ENCODE data around the gene PCDHGC4. TPM values are rescaled to one million over a fixed set of nuclear protein-coding genes. Genes with fewer than 3 reads are reported as not detected.

Gene PCDHGC4
- total and polyA plus RNA-seq, 9 donors = 0.22 to 4.5 (median 2.3) TPM

DNA sequence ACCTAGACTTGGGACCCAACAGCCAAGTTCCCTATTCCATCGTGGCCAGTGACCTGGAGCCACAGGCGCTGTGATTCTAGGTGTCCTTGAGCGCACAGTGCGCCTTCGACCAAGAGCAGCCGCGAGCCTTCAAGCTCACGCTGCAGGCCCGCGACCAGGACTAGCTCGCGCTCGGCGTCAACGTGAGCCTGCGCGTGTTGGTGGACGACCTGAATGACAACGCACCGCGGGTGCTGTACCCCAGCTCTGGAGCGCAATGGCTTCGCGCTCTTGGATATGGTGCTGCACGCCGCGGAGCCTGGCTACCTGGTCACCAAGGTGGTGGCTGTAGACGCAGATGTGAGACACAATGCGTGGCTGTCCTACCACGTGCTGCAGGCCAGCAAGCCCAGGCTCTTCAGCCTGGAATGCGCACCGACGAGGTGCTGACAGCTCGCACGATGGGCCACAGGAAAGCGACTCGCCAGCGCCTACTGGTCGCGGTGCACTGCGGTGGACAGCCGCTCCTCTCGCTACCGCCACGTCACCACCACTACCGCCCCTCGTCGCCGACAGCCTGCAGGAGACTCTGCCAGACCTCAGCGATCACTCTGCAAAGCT lies 43.2 kb upstream of the PCDHGC4 start:
- Histone ChIP-seq H3K27ac (no peak overlapping the region), H3K27me3 (no peaks in the 10 kb centered on the region), H3K36me3 (no peaks in the 10 kb centered on the region), H3K4me1 (ENCODE audit: insufficient read depth) (no peaks in the 10 kb centered on the region), H3K9me3 (peaks cover 0 to 19% of the 10 kb centered on the region in 2 donors), H3K4me3 (no peak overlapping the region)
- 45 to 58% (median 46%) methylated on average over 41 to 50 of the region's 50 CpGs for WGBS, 3 donors
- intact Hi-C loops (cut with DNase I) = no loop called here
- TF ChIP-seq EP300 (IDR thresholded peaks at IDR 0.05) (no peak), POLR2A (IDR thresholded peaks at IDR 0.05) (no peak)
- TF ChIP-seq, protein P1, sequence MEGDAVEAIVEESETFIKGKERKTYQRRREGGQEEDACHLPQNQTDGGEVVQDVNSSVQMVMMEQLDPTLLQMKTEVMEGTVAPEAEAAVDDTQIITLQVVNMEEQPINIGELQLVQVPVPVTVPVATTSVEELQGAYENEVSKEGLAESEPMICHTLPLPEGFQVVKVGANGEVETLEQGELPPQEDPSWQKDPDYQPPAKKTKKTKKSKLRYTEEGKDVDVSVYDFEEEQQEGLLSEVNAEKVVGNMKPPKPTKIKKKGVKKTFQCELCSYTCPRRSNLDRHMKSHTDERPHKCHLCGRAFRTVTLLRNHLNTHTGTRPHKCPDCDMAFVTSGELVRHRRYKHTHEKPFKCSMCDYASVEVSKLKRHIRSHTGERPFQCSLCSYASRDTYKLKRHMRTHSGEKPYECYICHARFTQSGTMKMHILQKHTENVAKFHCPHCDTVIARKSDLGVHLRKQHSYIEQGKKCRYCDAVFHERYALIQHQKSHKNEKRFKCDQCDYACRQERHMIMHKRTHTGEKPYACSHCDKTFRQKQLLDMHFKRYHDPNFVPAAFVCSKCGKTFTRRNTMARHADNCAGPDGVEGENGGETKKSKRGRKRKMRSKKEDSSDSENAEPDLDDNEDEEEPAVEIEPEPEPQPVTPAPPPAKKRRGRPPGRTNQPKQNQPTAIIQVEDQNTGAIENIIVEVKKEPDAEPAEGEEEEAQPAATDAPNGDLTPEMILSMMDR (IDR thresholded peaks at IDR 0.05) = no peak
- no peak for DNase-seq

GRCh38 chr5:141465351-141465750 lies 19.5 kb upstream of the PCDHGC4 start:
- intact Hi-C loops (cut with DNase I) = no loop called here
- Histone ChIP-seq H3K4me1 (ENCODE audit: insufficient read depth) (no peaks in the 10 kb centered on the region), H3K27ac (no peak overlapping the region), H3K9me3 (no peaks in the 10 kb centered on the region), H3K27me3 (no peaks in the 10 kb centered on the region), H3K4me3 (no peak overlapping the region), H3K36me3 (no peaks in the 10 kb centered on the region)
- TF ChIP-seq POLR2A (IDR thresholded peaks at IDR 0.05) = no peak
- no peak for TF ChIP-seq EP300 (IDR thresholded peaks at IDR 0.05)
- TF ChIP-seq, protein P1 (IDR thresholded peaks at IDR 0.05) = no peak
- WGBS, 3 donors = 95 to 99% (median 98%) methylated on average over 3 of the region's 3 CpGs
- DNase-seq = no peak

DNA sequence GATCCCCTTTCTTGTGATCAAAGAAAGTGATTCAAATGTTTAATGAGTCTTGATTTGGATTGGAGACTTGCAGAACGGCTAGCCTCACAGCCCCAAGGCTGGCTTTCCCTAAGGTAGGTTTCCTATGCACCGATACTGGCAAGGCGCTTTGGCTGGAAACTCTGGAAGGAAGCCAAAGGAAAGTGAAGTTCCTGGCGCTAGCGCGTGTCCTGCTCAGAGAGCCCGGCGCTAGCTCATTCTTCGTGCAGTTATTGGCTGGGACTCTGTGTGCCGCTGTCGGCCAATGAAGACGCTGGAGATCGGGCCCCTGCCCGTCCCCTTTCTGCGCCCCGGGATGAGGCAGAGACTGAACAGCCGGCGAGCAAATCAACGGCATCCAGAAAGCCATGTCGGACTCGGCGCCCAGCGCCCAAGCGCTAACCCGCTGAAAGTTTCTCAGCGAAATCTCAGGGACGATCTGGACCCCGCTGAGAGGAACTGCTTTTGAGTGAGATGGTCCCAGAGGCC lies 9.2 kb upstream of the PCDHGC4 start, which contains the start of gene PCDHGC3:
Gene PCDHGC3, plus strand, starts transcription at position 342 of the 507 bp plus-strand sequence. Its CDS starts 151 bp downstream, at position 493.
- peak; percentile 77 for TF ChIP-seq POLR2A (IDR thresholded peaks at IDR 0.05)
- TF ChIP-seq, protein P1 (IDR thresholded peaks at IDR 0.05) = peak in 2 of 3 donors; percentile 50 to 73
- no peak for TF ChIP-seq EP300 (IDR thresholded peaks at IDR 0.05)
- no peaks in the 10 kb centered on the region for H3K36me3 ChIP-seq
- intact Hi-C loops (cut with DNase I) = loop anchor here in 3 of 4 donors (2.0 to 5.0 kb wide), 4 partner anchors 37 to 87 kb away; no protein-coding TSS in a partner anchor
- H3K27ac ChIP-seq = peak within 1 kb of the TSS; percentile 26 to 75
- no peaks in the 10 kb centered on the region for H3K9me3 ChIP-seq
- peak within 1 kb of the TSS; percentile 59 for H3K4me3 ChIP-seq
- WGBS, 3 donors = 0% methylated on average over 28 of the region's 28 CpGs
- peaks cover 17% of the 10 kb centered on the region for H3K4me1 ChIP-seq (ENCODE audit: insufficient read depth)
- no peaks in the 10 kb centered on the region for H3K27me3 ChIP-seq
- DNase-seq = peak; percentile 91 to 94 (median 93)

GRCh38 chr5:141476132-141476911 lies 8.5 kb upstream of the PCDHGC4 start:
- peak; percentile 60 to 81 (median 71) for DNase-seq
- Histone ChIP-seq H3K27me3 (no peaks in the 10 kb centered on the region), H3K36me3 (no peaks in the 10 kb centered on the region), H3K4me1 (ENCODE audit: insufficient read depth) (peaks cover 17% of the 10 kb centered on the region), H3K27ac (peak overlapping the region; percentile 26 to 75), H3K4me3 (peak overlapping the region; percentile 59), H3K9me3 (no peaks in the 10 kb centered on the region)
- 0 to 1% (median 0%) methylated on average over 58 of the region's 58 CpGs for WGBS, 3 donors
- intact Hi-C loops (cut with DNase I) = loop anchor here in 2 of 4 donors (5.0 kb wide), 3 partner anchors 36 to 86 kb away; no protein-coding TSS in a partner anchor
- TF ChIP-seq EP300 (IDR thresholded peaks at IDR 0.05) (no peak), POLR2A (IDR thresholded peaks at IDR 0.05) (no peak)
- TF ChIP-seq, protein P1 (IDR thresholded peaks at IDR 0.05) = no peak
